Hematopoietic multipotent progenitor cell treated with erythropoietin and hydrocortisone succinate and interleukin-3 and kit ligand, for 4 days (in vitro differentiated cells): ENCODE data around the gene HOXD8.

Source experiments
- DNase-seq: peaks from one replicate; pipeline ENCODE4 v3.0.0-alpha.2; 2015

HOXD8 gene

DNA sequence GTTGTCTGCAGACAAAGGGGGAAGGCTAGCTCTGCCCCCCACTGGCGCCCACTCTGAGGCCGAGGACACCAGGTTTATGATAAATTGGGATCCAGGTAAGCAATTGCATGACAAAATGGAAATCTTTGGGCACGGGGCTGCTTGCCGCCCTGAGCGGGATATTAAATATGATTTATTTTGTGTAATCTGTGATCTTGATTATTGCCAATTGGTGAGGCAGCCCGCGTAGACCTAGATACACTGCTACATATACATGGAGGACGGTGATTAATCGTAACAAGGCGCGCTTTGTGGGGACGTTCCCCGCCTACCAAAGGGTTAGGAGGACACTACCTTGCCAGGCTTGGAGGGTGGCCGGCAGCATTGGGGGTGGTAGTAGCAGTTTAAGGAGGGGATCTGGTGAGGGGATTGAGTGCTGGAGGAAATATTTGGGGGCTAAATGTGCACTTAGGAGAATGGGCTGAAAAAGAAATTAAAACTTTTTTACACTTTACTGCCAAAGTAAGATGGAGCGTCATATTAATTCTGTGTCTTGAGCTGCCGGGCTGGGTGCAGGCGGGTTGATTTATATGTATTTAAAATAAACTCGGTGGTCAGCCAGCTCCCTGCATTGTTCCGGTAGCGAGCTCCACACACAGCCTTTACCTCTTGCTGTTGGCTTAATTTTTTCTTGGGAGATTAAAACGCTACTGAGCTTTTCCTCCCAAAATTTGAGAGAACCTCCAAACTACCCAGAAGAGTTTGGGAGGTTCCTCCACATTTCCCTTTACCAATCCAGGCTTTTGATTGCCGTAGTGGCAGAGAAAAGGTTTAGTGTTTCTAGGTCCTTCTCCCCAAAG is 31.7 kb downstream of the HOXD8 start:
- no peak for DNase-seq

DNA sequence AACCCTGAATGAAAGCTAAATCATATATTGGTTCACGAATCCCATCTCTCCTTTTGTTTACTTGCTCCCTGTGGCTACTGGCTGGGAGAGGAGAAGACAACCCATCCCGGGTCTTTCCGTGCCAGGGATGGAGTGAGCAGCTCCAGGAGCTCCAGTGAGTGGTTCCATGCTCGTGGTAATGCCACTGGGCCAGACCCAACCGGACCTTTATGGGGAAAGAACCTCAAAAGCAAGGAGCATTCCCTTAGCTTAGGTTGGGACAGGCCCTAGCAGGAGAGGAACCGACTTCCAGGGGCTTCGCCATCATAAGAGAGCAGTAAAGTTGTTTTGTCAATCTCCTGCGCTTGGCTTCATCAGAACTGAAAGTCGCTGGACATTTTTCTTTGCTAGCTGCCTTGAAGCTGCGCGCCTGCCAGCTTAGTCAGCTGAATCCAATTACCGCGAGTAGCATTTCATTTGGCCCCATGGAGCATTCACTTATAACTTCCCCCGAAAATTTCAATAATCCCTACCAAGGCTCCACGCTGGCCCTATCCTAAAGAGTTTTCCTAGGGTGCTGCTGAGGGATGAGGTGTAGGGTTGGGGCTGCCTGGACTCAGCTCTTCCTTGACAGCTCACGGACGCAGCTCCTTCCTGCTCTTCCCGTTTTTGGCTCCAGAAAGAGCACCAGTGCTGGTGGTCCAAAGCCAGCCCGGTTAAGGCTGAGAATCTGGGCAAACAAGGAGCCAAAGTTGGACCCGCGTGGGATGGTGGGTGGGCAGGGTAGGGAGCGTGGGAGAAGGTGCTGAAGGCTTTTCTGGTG is 32.5 kb downstream of the HOXD8 start:
- DNase-seq: no peak

DNA sequence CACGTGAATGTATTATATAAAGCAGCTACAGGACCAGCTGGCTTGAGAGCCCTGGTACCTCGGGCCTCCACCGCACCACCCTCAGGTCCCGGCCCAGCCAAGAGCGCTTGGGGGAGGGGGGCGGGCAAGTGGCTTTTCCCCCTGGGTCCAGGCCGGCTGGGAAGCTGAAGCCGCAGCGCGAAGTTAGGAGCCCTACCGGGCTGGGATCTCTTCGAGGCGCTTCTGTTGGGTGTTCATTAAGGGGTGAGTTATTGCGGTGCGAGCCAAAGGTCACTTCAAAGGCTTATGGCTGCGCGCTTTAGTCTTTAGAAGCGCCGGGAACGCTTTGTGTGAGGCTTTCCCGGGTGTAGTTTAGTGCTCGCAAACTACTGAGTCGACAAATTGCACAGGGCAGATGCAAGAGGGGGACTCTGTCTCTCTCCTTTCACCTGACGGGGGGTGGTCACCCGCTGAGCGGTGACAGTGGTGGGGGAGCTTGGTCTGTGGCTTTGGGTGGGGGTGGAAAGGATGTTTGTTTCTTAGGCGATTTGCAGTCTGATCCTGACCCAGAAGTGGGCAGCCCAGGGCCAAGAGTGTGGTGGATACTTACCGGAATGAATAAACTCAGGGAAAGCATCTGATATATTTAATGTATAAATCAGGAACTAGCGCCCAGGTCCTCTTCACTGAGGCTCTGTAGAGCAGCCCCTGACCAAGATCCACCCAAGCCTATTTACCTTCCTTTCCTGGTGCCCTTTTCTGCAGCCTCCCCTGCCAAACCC is 33.6 kb downstream of the HOXD8 start:
- no peak for DNase-seq

DNA sequence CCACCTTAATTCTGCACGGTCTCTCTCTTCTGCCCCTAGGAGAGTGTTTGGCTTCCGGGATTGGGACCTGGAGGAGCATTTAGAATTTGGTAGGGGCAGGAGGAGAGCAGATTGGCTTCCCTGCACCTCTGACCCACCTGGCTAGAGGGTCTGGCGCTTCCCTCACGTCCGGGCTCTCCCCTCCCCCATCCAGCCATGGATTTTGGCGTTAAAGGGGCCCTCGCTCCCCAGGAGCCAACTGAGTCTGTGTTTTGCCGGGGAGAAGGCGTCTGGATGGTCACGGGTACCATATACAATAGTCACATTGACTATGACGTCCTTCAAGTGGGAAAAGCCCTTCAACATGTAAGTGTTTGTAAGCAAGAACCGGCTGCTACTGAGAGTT is 34.2 kb downstream of the HOXD8 start:
- DNase-seq: no peak

DNA sequence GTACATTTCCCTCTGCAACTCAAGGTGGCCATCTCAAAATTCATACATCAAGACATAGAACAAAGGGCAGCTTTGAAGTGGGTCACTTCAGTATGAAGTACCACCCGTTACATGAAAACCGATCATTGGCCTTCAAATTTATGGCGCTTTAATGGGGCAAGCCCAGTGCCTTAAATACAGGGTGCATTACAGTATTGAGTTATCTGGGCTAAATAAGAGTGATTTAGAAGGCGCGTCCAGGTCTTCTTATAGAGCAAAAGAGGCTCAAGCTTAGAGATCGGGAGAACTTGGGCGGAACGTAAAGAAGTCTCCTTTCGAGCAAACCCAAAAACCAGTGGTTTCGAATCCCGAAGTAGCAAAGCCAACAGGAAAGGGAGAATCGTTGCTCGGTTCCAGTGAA is 34.7 kb downstream of the HOXD8 start:
- no peak for DNase-seq

DNA sequence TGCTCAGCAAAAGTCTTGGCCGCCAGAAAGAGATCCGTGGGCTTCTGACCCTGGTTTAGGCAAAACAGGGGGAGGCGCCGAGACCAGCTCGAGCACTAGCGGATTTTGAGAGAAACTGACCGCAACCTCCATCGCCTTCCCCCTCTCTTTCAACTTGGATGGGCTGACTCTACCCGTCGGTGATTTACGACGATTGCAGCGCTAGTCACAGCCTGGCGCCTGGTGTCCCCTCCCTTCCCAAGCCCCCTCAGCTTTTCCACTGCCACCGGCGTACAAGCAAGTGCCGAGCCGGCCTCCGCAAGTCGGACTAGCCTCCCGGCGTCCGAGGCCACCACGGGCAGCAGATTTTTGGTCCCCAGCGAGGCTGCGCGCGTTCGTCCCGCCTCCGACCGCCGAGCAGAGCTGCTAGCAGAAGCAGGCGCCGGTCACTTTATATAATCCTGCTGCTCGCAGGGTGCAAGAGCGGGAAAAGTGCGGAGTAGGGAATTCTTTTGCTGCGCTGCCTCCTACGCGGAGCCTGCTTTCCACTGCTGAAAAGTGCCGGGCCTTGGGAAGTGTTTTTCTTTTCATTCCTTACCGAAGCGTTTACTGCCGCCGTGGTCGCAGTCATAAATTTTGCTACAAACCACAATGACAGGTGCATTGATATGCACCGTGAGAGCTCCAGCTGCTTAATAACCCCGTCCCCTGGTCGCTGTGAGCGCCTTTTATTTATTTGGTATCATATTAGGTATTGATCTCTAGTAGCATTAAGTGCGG is 35.3 kb downstream of the HOXD8 start:
- DNase-seq: no peak

DNA sequence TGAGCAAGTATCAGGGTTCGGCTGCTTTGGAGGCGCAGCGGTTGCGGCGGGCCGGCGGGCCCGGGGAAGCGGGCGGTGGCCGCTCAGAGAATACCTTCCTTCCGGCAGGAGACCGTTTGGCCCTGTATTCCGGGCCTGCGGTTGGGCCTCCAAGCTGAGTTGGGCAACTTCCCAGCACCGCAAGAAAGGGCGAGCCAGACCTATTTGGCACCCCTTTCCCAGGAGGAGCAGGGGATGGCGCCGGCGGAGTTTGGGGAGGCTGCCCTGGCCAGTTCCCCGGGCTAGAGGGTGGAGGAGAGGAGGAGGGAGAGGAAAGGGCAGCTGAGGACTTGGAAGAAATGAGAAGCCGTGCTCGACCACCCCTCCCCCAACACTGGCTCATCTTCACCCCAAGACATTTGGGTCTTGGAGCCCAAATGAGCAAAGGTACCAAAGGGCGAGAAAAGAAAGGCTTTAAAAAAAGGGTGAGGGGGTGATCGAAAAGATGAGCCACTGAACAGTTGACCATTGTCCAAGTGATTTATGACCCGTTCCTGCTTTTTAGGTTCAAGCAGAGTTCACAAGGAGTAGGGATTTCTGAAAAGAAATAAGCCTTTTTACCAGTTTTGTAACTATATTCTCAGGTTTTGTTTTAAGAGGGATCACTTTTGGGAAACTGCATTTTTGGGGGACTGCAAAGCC is 36.0 kb downstream of the HOXD8 start:
- no peak for DNase-seq

DNA sequence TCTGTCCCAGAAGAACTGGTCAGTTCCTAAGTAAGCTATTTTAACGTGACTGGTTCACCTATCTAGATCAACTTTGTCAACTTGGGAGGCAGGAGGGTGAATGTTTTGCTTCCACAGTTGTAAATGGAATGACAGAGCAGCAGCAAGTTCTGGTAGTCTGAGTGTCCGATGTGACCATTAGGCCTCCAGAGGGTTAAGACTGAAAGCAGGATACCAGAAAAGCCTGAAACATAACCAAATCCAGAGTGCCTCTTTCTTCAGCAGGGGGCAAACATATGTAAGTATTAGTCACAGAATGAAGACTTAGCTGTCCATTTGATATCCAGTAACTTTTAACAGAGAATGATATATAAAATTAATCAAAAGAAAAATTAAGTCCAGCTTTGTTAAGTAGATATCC is 36.8 kb downstream of the HOXD8 start:
- no peak for DNase-seq

DNA sequence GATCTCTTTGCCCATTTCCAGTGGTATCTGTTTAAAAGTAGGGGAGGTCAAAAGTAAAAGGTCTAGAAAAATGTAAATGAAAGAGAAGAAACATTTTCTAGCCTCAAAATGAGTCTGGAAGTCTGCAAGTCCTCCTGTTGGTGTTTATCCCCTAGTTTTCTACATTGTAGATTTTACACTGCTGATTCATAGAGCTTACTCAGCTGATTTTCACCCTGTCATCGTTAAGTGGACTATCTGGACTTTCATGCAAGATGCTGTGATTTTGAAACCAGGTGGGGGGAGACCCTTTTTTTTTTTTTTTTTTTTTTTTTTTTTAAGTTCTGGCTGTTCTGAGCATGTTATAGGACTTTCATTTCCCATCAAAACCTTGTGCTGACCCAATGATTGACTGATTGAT is 37.9 kb downstream of the HOXD8 start:
- no peak for DNase-seq

DNA sequence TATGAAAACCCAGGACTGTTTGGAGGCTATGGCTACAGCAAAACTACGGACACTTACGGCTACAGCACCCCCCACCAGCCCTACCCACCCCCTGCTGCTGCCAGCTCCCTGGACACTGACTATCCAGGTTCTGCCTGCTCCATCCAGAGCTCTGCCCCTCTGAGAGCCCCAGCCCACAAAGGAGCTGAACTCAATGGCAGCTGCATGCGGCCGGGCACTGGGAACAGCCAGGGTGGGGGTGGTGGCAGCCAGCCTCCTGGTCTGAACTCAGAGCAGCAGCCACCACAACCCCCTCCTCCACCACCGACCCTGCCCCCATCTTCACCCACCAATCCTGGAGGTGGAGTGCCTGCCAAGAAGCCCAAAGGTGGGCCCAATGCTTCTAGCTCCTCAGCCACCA is 39.7 kb downstream of the HOXD8 start:
- no peak for DNase-seq

DNA sequence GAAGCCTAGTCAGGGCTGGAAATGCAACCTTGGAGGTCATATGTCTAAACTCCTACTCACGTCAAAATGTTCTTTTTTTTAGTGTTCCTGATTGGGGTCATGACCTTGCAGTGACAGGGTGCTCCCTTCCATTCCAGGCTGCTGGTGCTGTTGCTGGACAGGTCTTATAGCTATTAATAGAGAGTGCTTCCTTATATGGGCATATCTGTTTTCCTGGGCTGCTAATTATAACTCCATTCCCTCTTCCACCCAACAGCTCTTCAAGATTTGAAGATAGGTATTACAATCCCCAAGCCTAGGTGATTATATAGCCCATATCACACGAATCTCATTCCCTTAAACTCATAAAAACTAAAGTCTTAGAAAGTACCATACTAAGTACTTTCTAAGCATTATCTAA is 40.2 kb downstream of the HOXD8 start:
- no peak for DNase-seq

DNA sequence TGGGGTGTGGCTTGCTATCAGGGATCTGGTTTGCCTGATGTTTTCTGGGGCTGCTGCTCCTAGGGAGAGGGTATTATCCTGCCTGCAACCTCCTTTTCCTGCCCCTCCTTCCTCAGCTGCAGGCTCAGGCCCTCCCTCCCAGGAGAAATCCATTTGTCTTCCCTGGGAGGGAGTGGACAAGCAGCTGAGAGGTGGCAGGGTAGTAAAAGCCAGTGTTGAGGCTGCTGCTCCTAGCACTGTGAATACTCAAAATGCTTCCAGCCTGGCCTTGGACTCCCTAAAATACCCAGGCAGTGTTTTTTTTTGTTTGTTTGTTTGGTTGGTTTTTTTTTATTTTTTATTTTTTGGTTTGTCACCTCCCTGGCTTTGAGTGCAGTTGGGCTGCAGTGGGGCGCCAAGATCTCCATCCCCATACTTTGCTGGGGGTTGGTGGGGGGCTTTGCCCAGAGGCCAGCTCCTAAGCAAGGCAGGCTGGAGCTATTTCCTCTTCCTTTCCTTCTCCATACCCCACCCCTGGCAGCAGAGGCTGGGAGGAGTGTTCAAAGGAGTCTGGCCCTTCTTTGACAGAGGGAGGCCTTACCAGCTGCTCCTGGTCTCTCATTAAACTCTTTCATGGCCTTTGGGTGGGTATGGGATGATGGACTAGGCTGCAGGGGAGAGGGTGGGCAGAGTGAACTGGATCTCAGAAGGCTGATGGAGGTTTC is 41.2 kb downstream of the HOXD8 start:
- DNase-seq: no peak

DNA sequence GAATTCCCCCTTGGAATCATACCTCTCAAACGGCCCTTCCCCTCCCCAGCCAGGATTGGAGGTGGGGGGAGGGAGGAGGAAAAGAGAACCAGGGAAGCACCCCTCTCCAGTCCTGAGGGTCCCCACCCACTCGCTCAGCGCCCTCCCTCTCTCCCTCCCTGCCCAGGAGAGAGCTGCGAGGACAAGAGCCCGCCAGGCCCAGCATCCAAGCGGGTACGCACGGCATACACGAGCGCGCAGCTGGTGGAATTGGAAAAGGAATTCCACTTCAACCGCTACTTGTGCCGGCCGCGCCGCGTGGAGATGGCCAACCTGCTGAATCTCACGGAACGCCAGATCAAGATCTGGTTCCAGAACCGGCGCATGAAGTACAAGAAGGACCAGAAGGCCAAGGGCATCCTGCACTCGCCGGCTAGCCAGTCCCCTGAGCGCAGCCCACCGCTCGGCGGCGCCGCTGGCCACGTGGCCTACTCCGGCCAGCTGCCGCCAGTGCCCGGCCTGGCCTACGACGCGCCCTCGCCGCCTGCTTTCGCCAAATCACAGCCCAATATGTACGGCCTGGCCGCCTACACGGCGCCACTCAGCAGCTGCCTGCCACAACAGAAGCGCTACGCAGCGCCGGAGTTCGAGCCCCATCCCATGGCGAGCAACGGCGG is 42.0 kb downstream of the HOXD8 start:
- no peak for DNase-seq

DNA sequence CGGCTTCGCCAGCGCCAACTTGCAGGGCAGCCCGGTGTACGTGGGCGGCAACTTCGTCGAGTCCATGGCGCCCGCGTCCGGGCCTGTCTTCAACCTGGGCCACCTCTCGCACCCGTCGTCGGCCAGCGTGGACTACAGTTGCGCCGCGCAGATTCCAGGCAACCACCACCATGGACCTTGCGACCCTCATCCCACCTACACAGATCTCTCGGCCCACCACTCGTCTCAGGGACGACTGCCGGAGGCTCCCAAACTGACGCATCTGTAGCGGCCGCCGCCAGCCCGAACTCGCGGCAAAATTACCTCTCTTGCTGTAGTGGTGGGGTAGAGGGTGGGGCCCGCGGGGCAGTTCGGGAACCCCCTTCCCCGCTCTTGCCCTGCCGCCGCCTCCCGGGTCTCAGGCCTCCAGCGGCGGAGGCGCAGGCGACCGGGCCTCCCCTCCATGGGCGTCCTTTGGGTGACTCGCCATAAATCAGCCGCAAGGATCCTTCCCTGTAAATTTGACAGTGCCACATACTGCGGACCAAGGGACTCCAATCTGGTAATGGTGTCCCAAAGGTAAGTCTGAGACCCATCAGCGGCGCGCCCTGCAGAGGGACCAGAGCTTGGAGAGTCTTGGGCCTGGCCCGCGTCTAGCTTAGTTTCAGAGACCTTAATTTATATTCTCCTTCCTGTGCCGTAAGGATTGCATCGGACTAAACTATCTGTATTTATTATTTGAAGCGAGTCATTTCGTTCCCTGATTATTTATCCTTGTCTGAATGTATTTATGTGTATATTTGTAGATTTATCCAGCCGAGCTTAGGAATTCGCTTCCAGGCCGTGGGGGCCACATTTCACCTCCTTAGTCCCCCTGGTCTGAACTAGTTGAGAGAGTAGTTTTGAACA is 42.7 kb downstream of the HOXD8 start:
- no peak for DNase-seq

DNA sequence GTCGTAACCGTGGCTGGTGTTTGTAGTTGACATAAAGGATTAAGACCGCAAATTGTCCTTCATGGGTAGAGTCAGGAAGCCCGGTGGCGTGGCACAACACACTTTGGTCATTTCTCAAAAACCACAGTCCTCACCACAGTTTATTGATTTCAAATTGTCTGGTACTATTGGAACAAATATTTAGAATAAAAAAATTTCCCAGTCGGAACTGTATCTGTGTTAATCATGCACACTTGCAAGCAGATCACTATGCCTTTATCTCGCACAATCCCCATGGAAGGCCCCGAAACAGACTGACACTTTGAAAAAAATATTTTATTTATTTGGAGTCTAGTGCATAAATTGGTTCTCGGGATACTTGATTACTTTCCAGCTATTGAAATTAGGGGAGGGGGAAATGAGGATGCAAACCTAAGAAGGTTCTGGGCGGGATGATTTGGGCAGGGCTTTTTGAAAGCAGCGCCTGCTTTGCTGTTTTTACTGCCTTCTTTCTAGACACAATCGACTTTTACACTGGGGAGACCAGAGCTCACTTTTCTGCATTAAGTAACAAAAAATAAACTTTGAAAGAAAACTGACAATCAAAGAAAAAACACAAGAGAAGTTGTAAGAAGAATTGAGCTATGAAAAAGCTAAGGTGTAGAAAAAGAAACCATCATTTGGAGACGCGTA is 43.5 kb downstream of the HOXD8 start:
- DNase-seq: no peak

DNA sequence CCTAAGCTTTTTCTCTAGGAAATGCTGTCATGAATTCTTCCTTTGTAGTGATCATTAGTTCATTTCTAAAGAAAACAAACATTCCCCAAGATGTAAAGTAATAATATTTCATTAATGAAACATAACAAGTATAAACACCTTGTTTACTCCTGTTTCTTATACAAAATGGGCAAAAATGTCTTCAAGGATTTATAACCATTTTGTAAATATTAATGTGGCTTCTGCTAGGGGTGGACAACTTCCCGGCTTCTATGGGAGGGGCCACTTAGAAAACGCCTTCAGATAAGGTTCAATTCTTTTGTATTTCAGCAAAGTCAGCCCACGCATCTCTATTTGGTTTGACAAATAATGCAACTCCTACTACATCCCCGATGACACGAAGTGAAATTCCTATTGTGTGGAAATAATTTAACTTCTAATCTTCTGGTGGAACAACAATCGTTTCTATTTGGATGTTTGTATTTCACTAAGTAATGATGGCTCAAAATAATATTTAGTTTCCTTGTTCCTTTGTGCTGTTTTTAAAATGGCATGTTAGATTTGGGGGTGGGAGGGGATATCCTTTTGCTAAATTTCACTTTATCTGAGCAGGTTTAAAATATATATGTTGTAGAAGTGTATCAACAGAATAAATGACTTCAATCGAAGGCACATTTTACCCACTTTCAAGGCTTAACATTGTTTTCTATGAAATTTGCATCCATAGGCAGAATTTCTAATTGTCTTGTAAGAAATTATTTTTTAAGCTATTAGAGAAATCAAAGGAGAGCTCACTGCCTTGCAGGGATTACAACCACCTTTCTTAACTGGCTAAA is 44.3 kb downstream of the HOXD8 start:
- DNase-seq: no peak

DNA sequence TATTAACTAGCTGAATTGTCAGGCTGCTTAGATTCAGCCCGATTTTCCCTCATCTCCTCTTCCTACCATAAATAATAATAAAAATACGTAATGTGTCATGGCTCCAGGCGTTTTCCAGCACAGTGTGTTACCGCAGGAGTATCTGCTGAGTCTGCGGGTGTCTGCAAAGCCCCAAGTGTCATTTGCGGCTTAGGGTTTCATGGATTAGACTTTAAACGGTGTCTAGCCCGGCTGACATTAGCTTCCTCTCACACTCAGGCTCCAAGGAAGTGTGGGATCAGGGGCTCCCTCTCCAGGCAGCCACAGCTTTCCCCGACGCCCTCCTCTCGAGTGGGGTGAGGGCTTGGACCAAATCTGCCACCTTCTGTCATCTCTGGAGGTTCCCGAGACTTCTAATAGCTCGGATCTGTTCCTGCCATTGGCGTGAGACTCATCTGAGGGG is 44.9 kb downstream of the HOXD8 start:
- no peak for DNase-seq
